Ectodermal cell (in vitro differentiated cells): Measurements from ENCODE around the gene PPM1F.
A peak's percentile ranks its signal among the peaks of the same experiment; 100 is the strongest.
"Not testable (repeated sequence)": the region's sequence is repeated elsewhere in the genome, so short reads cannot be mapped to it uniquely, and the experiment has no call there.

Experiments used
- H3K27ac ChIP-seq: 2 replicates; pipeline ENCODE4 v1.7.0; 2013; ENCODE audit warnings: mild to moderate bottlenecking, low read depth, low read length; ENCODE audit not compliant: insufficient read depth, poor library complexity, severe bottlenecking
- H3K27me3 ChIP-seq: 2 replicates; pipeline ENCODE4 v1.7.0; 2013; ENCODE audit warnings: mild to moderate bottlenecking, low read length; ENCODE audit not compliant: insufficient read depth, control insufficient read depth, poor library complexity, severe bottlenecking
- H3K36me3 ChIP-seq: one replicate; pipeline ENCODE4 v1.7.0; 2013; ENCODE audit warnings: low read length; ENCODE audit not compliant: control insufficient read depth, insufficient read depth
- H3K4me1 ChIP-seq: one replicate; pipeline ENCODE4 v1.7.0; 2013; ENCODE audit warnings: low read length; ENCODE audit not compliant: control insufficient read depth, insufficient read depth
- H3K4me3 ChIP-seq: 2 replicates; pipeline ENCODE4 v1.7.0; 2013; ENCODE audit warnings: low read depth, low read length, control low read depth; ENCODE audit not compliant: insufficient read depth
- H3K9me3 ChIP-seq: 2 replicates; pipeline ENCODE4 v1.7.0; 2013; ENCODE audit warnings: mild to moderate bottlenecking, low read length, moderate library complexity; ENCODE audit not compliant: control insufficient read depth
- WGBS, 2 experiments: methylation state at CpG; one replicate each; pipeline ENCODE4 v1.1.7; 2013; ENCODE audit warnings: missing lambda C conversion rate in 2 of 2; 5-methylcytosine and 5-hydroxymethylcytosine counted together

PPM1F gene

DNA sequence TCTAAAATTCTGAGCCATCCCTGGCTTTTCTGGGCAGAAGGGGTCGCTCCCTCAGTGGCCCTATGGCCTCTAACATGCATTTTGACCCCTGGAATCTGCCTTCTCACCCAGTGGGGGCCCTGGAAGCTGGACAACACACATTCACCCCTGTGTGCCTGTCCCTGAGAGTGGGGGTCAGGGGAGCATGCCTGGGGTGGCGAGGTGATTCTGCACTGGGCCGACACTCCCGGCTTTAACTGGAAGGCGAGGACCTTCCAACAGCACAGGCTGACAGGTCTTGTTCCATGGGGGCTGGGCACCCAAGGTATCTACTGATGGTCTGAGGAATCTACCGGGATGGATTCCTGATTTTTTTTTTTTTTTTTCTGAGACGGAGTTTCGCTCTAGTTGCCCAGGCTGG lies 10.7 kb downstream of the PPM1F start:
- H3K9me3 ChIP-seq = no peaks in the 10 kb centered on the region
- peaks cover 3% of the 10 kb centered on the region for H3K36me3 ChIP-seq
- H3K4me1 ChIP-seq = no peaks in the 10 kb centered on the region
- H3K27me3 ChIP-seq = no peaks in the 10 kb centered on the region
- no peak overlapping the region for H3K4me3 ChIP-seq
- no peak overlapping the region for H3K27ac ChIP-seq
- 89 to 93% methylated on average over 8 of the region's 8 CpGs for WGBS, 2 experiments

- Histone ChIP-seq H3K4me3 (no peak overlapping the region), H3K27me3 (no peaks in the 10 kb centered on the region), H3K36me3 (peaks cover 3% of the 10 kb centered on the region), H3K9me3 (no peaks in the 10 kb centered on the region), H3K27ac (no peak overlapping the region), H3K4me1 (no peaks in the 10 kb centered on the region)
- WGBS, 2 experiments = 89 to 94% methylated on average over 3 of the region's 3 CpGs
Observed at GRCh38 chr22:21940521-21940920, 12.1 kb downstream of the PPM1F start.

- WGBS, 2 experiments = 90 to 91% methylated on average over 5 of the region's 5 CpGs
- H3K27ac ChIP-seq, H3K36me3 ChIP-seq, H3K27me3 ChIP-seq, H3K4me1 ChIP-seq, H3K9me3 ChIP-seq, H3K4me3 ChIP-seq: not testable (repeated sequence)
Observed at GRCh38 chr22:21939935-21940334, 12.7 kb downstream of the PPM1F start.

DNA sequence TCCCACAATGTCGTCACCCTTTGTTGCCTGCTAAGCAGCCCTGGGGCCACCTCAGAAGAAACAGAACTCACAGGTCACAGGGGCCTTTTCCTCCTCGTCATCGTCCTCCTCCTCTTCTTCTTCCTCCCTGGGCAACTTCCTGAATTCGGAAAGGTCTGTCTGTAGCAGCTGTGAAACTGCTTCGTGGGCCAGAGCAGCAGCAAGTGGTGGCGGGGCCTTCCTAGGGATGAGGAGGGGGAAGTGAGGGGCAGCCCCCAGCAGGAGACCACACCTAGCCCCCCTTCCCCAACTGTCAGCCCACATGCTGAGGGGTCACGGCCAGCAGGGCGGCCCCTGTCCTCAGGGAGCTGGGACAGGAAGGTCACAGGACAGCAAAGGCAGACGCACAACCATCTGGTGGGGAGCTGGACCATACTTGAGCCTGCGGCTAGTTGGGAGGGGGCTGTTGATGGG lies 13.2 kb downstream of the PPM1F start:
- H3K27me3 ChIP-seq = no peaks in the 10 kb centered on the region
- H3K9me3 ChIP-seq = no peaks in the 10 kb centered on the region
- 87 to 88% methylated on average over 10 of the region's 10 CpGs for WGBS, 2 experiments
- H3K4me3 ChIP-seq = no peak overlapping the region
- H3K4me1 ChIP-seq = no peaks in the 10 kb centered on the region
- no peaks in the 10 kb centered on the region for H3K36me3 ChIP-seq
- H3K27ac ChIP-seq = no peak overlapping the region

- Histone ChIP-seq H3K4me3 (no peak overlapping the region), H3K4me1 (no peaks in the 10 kb centered on the region), H3K36me3 (no peaks in the 10 kb centered on the region), H3K27me3 (no peaks in the 10 kb centered on the region), H3K9me3 (no peaks in the 10 kb centered on the region), H3K27ac (no peak overlapping the region)
- WGBS, 2 experiments = 92 to 93% methylated on average over 11 of the region's 11 CpGs
Observed at GRCh38 chr22:21938906-21939305, 13.7 kb downstream of the PPM1F start.

- H3K27me3 ChIP-seq = no peaks in the 10 kb centered on the region
- H3K4me1 ChIP-seq = no peaks in the 10 kb centered on the region
- H3K4me3 ChIP-seq = peak overlapping the region; percentile 64
- H3K9me3 ChIP-seq = no peaks in the 10 kb centered on the region
- H3K27ac ChIP-seq = peak overlapping the region; percentile 95
- no peaks in the 10 kb centered on the region for H3K36me3 ChIP-seq
- 6% methylated on average over 41 to 42 of the region's 42 CpGs for WGBS, 2 experiments
Observed at GRCh38 chr22:21938071-21938822, 14.4 kb downstream of the PPM1F start.

DNA sequence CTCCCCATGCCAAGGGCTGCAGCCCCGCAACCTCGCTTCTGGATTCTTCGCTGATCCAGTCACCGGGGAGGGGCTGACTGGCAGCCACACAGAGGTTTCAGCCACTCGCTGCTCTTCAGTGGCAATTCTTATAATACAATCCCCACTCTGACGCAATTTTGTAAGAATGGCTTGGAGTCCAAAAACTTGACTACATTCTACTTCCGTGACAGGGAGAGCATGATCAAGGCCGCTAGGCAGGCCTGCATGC lies 14.9 kb downstream of the PPM1F start:
- Histone ChIP-seq H3K36me3 (no peaks in the 10 kb centered on the region), H3K27ac (no peak overlapping the region), H3K4me1 (no peaks in the 10 kb centered on the region), H3K9me3 (no peaks in the 10 kb centered on the region), H3K27me3 (no peaks in the 10 kb centered on the region), H3K4me3 (no peak overlapping the region)
- WGBS, 2 experiments = 66% methylated on average over 8 of the region's 8 CpGs

GRCh38 chr22:21937041-21937820 lies 15.4 kb downstream of the PPM1F start:
- Histone ChIP-seq H3K4me1 (no peaks in the 10 kb centered on the region), H3K27me3 (no peaks in the 10 kb centered on the region), H3K4me3 (no peak overlapping the region), H3K9me3 (no peaks in the 10 kb centered on the region), H3K36me3 (no peaks in the 10 kb centered on the region), H3K27ac (no peak overlapping the region)
- whole genome bisulfite sequencing, 2 experiments = 90% methylated on average over 20 of the region's 20 CpGs

DNA sequence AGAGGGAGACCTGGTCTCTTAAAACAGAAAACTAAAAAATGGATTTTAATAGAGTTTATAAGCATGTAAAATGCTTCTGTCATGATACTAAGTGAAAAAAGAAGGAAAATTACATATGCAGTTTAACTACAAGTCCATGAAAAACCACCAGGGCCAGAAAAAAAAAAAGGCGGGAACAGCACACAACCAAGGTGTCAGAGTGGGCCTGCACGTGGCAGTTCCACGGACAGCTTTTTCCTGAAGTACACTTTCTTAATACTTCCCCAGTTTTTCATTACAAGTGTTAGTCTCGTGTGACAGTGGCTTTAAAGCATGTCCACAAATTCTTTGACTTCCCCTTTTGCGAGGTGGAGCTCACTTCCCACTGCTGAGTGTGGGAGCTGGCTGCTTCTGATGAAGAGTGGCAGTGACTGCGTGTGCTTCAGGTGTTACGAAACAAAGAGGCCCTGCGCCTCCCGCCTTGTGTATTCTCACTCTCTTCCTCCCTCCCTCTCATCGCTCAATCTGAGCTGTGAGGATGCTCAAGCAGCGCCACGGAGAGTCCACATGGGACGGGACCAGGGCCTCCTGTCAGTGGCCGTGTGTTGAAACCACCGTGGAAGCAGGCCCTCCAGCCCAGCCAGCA lies 16.4 kb downstream of the PPM1F start:
- 93 to 94% methylated on average over 15 of the region's 15 CpGs for WGBS, 2 experiments
- Histone ChIP-seq H3K27ac (no peak overlapping the region), H3K9me3 (no peaks in the 10 kb centered on the region), H3K36me3 (no peaks in the 10 kb centered on the region), H3K4me1 (no peaks in the 10 kb centered on the region), H3K4me3 (no peak overlapping the region), H3K27me3 (no peaks in the 10 kb centered on the region)

- peaks cover 9% of the 10 kb centered on the region for H3K36me3 ChIP-seq
- H3K27ac ChIP-seq = no peak overlapping the region
- H3K4me3 ChIP-seq = no peak overlapping the region
- H3K9me3 ChIP-seq = no peaks in the 10 kb centered on the region
- 95 to 96% methylated on average over 19 of the region's 19 CpGs for WGBS, 2 experiments
- H3K27me3 ChIP-seq = no peaks in the 10 kb centered on the region
- no peaks in the 10 kb centered on the region for H3K4me1 ChIP-seq
Observed at GRCh38 chr22:21933910-21934309, 18.7 kb downstream of the PPM1F start.
